Neural cell (in vitro differentiated cells): ENCODE data around the gene TMEM183A. TPM values are rescaled to one million over a fixed set of nuclear protein-coding genes. Genes with fewer than 3 reads are reported as not detected.

ENCODE experiments used
- H2AFZ ChIP-seq: fragments of 200-600, 300-800 bp; sonication (generic), shearing (Covaris generic); 2 replicates; pipeline ENCODE4 v1.6.0; 2014; ENCODE audit warnings: low read depth, mild to moderate bottlenecking, antibody characterized with exemption, low read length, moderate library complexity
- H3F3A ChIP-seq: fragments of 200-600 bp; shearing (Covaris generic); 2 replicates; pipeline ENCODE4 v1.6.1; 2016; ENCODE audit warnings: mild to moderate bottlenecking, moderate library complexity, mixed read lengths, antibody characterized with exemption, low read length; ENCODE audit not compliant: insufficient read depth, poor library complexity, severe bottlenecking
- H3K27ac ChIP-seq: fragments of 200-600, 300-800 bp; sonication (generic), shearing (Covaris generic); 2 replicates; pipeline ENCODE4 v1.5.1; 2014; ENCODE audit warnings: mild to moderate bottlenecking, low read length, moderate library complexity
- H3K27me3 ChIP-seq: fragments of 300-800, 200-600 bp; sonication (generic), shearing (Covaris generic); 2 replicates; pipeline ENCODE4 v1.6.0; 2014; ENCODE audit warnings: mild to moderate bottlenecking, low read depth, low read length, moderate library complexity; ENCODE audit not compliant: insufficient read depth
- H3K36me3 ChIP-seq: fragments of 300-800, 200-600 bp; sonication (generic), shearing (Covaris generic); 2 replicates; pipeline ENCODE4 v1.5.1; 2014; ENCODE audit warnings: mild to moderate bottlenecking, antibody characterized with exemption, low read length, moderate library complexity; ENCODE audit not compliant: insufficient read depth
- H3K4me2 ChIP-seq: fragments of 300-800, 200-600 bp; sonication (generic), shearing (Covaris generic); 2 replicates; pipeline ENCODE4 v1.6.0; 2014; ENCODE audit warnings: mild to moderate bottlenecking, low read length
- H3K4me3 ChIP-seq: fragments of 300-800, 200-600 bp; sonication (generic), shearing (Covaris generic); 2 replicates; pipeline ENCODE4 v1.5.1; 2014; ENCODE audit warnings: mild to moderate bottlenecking, low read length, moderate library complexity
- H3K79me2 ChIP-seq: fragments of 200-600 bp; shearing (Covaris generic); replicated peaks from 2 replicates; pipeline ENCODE4 v1.6.0; 2014; ENCODE audit warnings: mild to moderate bottlenecking, low read length, moderate library complexity; ENCODE audit not compliant: insufficient read depth
- H3K9ac ChIP-seq: fragments of 300-800, 200-600 bp; sonication (generic), shearing (Covaris generic); 2 replicates; pipeline ENCODE4 v1.6.1; 2016; ENCODE audit warnings: mild to moderate bottlenecking, low read length, mixed read lengths
- H3K9me2 ChIP-seq: fragments of 200-600 bp; shearing (Covaris generic); 2 replicates; pipeline ENCODE4 v1.6.1; 2016; ENCODE audit warnings: mild to moderate bottlenecking, low read length, mixed read lengths; ENCODE audit not compliant: insufficient read depth
- H3K9me3 ChIP-seq: fragments of 200-600, 300-800 bp; sonication (generic), shearing (Covaris generic); 2 replicates; pipeline ENCODE4 v1.6.1; 2016; ENCODE audit warnings: mild to moderate bottlenecking, mixed run types, low read length, moderate library complexity, mixed read lengths
- H4K20me1 ChIP-seq: fragments of 200-600 bp; shearing (Covaris generic); 2 replicates; pipeline ENCODE4 v1.6.1; 2016; ENCODE audit warnings: mild to moderate bottlenecking, mixed run types; ENCODE audit not compliant: insufficient read depth
- CTCF ChIP-seq: fragments of 450-650 bp; IDR thresholded peaks from 2 replicates; pipeline ENCODE4 v1.5.1; 2014; ENCODE audit warnings: antibody characterized with exemption, mild to moderate bottlenecking, moderate library complexity; ENCODE audit not compliant: poor library complexity, severe bottlenecking
- EP300 ChIP-seq: fragments of 450-650 bp; conservative IDR thresholded peaks from 2 replicates; pipeline ENCODE4 v1.6.1; 2014; ENCODE audit warnings: antibody characterized with exemption, mild to moderate bottlenecking, moderate library complexity; ENCODE audit not compliant: poor library complexity, severe bottlenecking
- EZH2 ChIP-seq: fragments of 200-600, 300-800 bp; shearing (Covaris generic), sonication (generic); IDR thresholded peaks from 2 replicates; pipeline ENCODE4 v1.6.1; 2014; ENCODE audit warnings: antibody characterized with exemption, low read length, borderline replicate concordance, mild to moderate bottlenecking; ENCODE audit not compliant: insufficient read depth, poor library complexity, severe bottlenecking
- MXI1 ChIP-seq: fragments of 450-650 bp; conservative IDR thresholded peaks from 2 replicates; pipeline ENCODE4 v1.6.1; 2014; ENCODE audit warnings: antibody characterized with exemption, mild to moderate bottlenecking; ENCODE audit not compliant: poor library complexity, severe bottlenecking
- POLR2AphosphoS5 ChIP-seq: IDR thresholded peaks from 2 replicates; pipeline ENCODE4 v1.6.1; 2012
- RAD21 ChIP-seq: fragments of 450-650 bp; conservative IDR thresholded peaks from 2 replicates; pipeline ENCODE4 v1.6.1; 2014; ENCODE audit warnings: antibody characterized with exemption, mild to moderate bottlenecking, moderate library complexity
- REST ChIP-seq: IDR thresholded peaks from 2 replicates; pipeline ENCODE4 v1.6.1; 2012; ENCODE audit warnings: borderline replicate concordance
- SMC3 ChIP-seq: fragments of 450-650 bp; conservative IDR thresholded peaks from 2 replicates; pipeline ENCODE4 v1.6.1; 2014; ENCODE audit warnings: antibody characterized with exemption, mild to moderate bottlenecking, moderate library complexity; ENCODE audit not compliant: poor library complexity
- TAF1 ChIP-seq: IDR thresholded peaks from 2 replicates; pipeline ENCODE4 v1.6.1; 2012; ENCODE audit warnings: low read depth
- polyA plus RNA-seq: library from polyadenylated mRNA; depleted of rRNA; stranded (reverse); fragments of >200 nt; gene quantifications from 2 replicates; pipeline ENCODE4 v1.2.3, GENCODE V29; 2014

TMEM183A gene
- polyA plus RNA-seq, 1 donor from 2014 or later: 237 TPM

GRCh38 chr1:202961220-202961880, 45.8 kb upstream of the TMEM183A start:
- no peak overlapping the region for H2AFZ ChIP-seq

More at GRCh38 chr1:202961220-202961880, 45.8 kb upstream of the TMEM183A start:
- Histone ChIP-seq H3K79me2 (peaks cover 15% of the 10 kb centered on the region), H3K9me3 (no peaks in the 10 kb centered on the region), H3K4me2 (no peak overlapping the region), H3K36me3 (no peaks in the 10 kb centered on the region), H4K20me1 (no peaks in the 10 kb centered on the region), H3K4me3 (no peak overlapping the region), H3F3A (no peaks in the 10 kb centered on the region), H3K9me2 (no peaks in the 10 kb centered on the region), H3K27me3 (no peaks in the 10 kb centered on the region), H3K9ac (no peak overlapping the region), H3K27ac (no peak overlapping the region)
- no peak for TF ChIP-seq CTCF
- no peak for TF ChIP-seq POLR2AphosphoS5
- no peak for TF ChIP-seq EZH2
- no peak for TF ChIP-seq EP300
- TF ChIP-seq MXI1: no peak
- TF ChIP-seq RAD21: no peak
- TF ChIP-seq SMC3: no peak
- TF ChIP-seq REST: no peak
- no peak for TF ChIP-seq TAF1
